Effector memory CD4-positive, alpha-beta T cell (primary cell): Measurements from ENCODE around the gene ERCC2.

Experiments
- DNase-seq, 3 donors: peaks; one replicate each; pipeline ENCODE4 v3.0.0-alpha.2; 2020
- H3K27ac ChIP-seq: 2 replicates; pipeline ENCODE4 v1.7.0; 2013; ENCODE audit warnings: mild to moderate bottlenecking, low read length, moderate library complexity; ENCODE audit not compliant: insufficient read depth, poor library complexity, severe bottlenecking
- H3K27me3 ChIP-seq: replicated peaks from 2 replicates; pipeline ENCODE4 v1.7.0; 2013; ENCODE audit warnings: mild to moderate bottlenecking, low read length; ENCODE audit not compliant: insufficient read depth, control insufficient read depth, poor library complexity, severe bottlenecking
- H3K36me3 ChIP-seq: 2 replicates; pipeline ENCODE4 v1.7.0; 2013; ENCODE audit warnings: mild to moderate bottlenecking, low read length, moderate library complexity; ENCODE audit not compliant: control insufficient read depth, insufficient read depth
- H3K4me1 ChIP-seq: 2 replicates; pipeline ENCODE4 v1.7.0; 2013; ENCODE audit warnings: low read length, mild to moderate bottlenecking; ENCODE audit not compliant: control insufficient read depth, insufficient read depth, poor library complexity, severe bottlenecking
- H3K4me3 ChIP-seq: 2 replicates; pipeline ENCODE4 v1.7.0; 2013; ENCODE audit warnings: low read length, low read depth, mild to moderate bottlenecking; ENCODE audit not compliant: insufficient read depth, poor library complexity, severe bottlenecking
- H3K9me3 ChIP-seq: 2 replicates; pipeline ENCODE4 v1.7.0; 2013; ENCODE audit warnings: mild to moderate bottlenecking, low read length, moderate library complexity; ENCODE audit not compliant: control insufficient read depth

The ERCC2 gene

GRCh38 chr19:45376045-45376724, 5.8 kb upstream of the ERCC2 start:
- Histone ChIP-seq H3K27me3 (no peaks in the 10 kb centered on the region), H3K4me1 (no peaks in the 10 kb centered on the region), H3K27ac (no peak overlapping the region), H3K4me3 (no peak overlapping the region), H3K9me3 (no peaks in the 10 kb centered on the region), H3K36me3 (no peaks in the 10 kb centered on the region)
- DNase-seq: no peak

DNA sequence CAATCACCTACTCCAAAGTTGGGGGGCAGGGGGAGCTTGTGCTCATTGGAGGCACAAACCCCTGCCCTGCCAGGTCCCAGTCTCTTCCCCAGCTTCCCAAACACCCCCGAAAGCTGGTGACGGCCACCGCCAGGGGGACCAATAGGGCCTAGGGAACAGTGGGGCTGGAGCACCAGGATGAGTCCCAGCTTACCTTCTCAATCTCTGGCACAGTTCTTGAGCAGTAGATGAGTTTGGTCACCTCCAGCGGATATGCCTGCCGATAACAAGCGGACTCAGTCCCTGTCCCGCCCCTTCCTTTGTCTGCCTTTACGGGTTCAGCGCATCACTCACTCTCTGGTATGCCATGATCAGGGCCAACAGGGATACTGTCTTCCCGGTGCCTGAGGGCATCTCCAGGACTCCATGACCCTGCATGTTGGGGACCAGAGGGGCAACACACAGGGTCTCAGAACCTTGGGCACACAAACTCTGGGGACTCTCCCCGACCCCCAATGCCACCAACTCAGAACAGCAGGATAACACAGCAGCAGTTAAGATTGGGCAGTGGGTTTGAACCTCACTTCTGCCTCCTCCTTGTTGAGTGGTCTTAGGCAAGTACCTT, 1.5 kb downstream of the ERCC2 start:
- no peaks in the 10 kb centered on the region for H3K27me3 ChIP-seq
- peaks cover 5% of the 10 kb centered on the region for H3K4me1 ChIP-seq
- peaks cover under 1% of the 10 kb centered on the region for H3K36me3 ChIP-seq
- no peak overlapping the region for H3K27ac ChIP-seq
- H3K9me3 ChIP-seq: no peaks in the 10 kb centered on the region
- no peak overlapping the region for H3K4me3 ChIP-seq
- DNase-seq: no peak

GRCh38 chr19:45368127-45368526, 2.2 kb downstream of the ERCC2 start:
- Histone ChIP-seq H3K27me3 (no peaks in the 10 kb centered on the region), H3K36me3 (peaks cover 3% of the 10 kb centered on the region), H3K9me3 (no peaks in the 10 kb centered on the region), H3K27ac (no peak overlapping the region), H3K4me1 (peaks cover 5% of the 10 kb centered on the region), H3K4me3 (no peak overlapping the region)
- DNase-seq: no peak

DNA sequence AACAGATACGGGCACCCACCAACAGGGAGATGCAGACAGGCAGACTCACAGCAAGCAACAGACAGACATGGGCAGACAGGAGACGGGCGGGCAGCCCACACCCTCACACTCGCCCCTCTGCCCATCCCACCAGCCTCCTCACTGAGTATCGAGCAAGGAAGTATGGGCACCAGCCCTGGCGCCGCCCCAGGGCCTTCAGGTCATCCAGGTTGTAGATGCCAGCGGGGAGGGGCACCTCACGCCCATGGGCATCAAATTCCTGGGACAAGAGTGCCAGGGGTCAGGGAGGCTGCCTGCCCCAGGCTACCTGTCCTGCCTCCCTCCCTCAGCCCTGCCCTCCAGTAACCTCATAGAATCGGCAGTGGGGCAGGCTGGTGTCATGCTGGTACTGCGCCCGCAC, 5.7 kb downstream of the ERCC2 start:
- H3K27ac ChIP-seq: no peak overlapping the region
- no peak for DNase-seq
- no peaks in the 10 kb centered on the region for H3K27me3 ChIP-seq
- peaks cover 7% of the 10 kb centered on the region for H3K36me3 ChIP-seq
- peaks cover under 1% of the 10 kb centered on the region for H3K4me1 ChIP-seq
- no peaks in the 10 kb centered on the region for H3K9me3 ChIP-seq
- H3K4me3 ChIP-seq: no peak overlapping the region

DNA sequence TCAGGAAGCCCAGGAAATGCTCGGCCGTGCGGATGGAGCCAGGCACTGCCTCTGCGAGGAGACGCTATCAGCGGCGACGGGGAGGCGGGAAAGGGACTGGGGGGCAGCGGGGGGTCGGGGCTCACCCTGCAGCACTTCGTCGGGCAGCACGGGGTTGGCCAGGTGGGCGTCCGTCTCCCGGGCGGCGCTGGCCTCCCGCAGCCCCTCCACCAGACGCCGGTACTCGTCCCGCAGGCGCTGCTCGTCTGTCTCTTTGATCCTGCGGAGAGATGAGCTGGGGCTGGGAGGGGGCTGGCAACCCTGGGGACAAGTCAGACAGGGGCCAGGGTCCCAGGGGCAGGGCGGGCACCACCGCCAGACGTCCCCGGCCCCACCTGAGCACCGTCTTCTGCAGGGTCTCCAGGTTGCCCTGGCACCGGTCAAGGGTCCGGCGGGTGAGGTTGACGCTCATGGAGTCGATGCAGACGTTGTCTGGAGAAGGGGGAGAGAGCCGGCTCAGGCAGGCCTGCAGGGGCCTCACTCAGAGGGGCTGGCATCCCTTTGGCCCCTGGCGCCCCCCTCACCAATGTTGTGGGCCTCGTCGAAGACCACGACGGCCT, 6.4 kb downstream of the ERCC2 start:
- H3K4me1 ChIP-seq: no peaks in the 10 kb centered on the region
- no peaks in the 10 kb centered on the region for H3K27me3 ChIP-seq
- DNase-seq: no peak
- peaks cover 8% of the 10 kb centered on the region for H3K36me3 ChIP-seq
- H3K27ac ChIP-seq: no peak overlapping the region
- H3K9me3 ChIP-seq: no peaks in the 10 kb centered on the region
- no peak overlapping the region for H3K4me3 ChIP-seq

DNA sequence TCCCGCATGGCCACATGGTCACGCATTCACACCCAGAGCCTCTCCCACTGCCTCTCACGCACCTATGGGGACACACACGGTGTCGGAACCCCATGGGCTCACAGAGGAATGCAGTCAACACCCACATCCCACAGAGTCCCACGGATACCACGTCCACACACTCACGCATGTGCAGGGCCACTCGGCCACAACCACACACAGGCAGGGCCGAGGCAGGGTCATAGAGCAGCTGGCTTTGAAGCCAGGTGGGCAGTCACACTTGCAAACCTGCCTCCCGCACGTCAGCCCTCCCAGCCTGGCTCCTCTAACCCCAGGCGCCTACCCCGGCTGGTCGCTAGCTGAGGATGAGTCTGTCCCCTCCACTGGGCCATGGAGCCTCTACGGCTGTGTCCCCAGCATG, 8.1 kb downstream of the ERCC2 start:
- Histone ChIP-seq H3K27me3 (no peaks in the 10 kb centered on the region), H3K27ac (no peak overlapping the region), H3K4me3 (no peak overlapping the region), H3K4me1 (no peaks in the 10 kb centered on the region), H3K9me3 (no peaks in the 10 kb centered on the region), H3K36me3 (peaks cover 11% of the 10 kb centered on the region)
- DNase-seq: no peak

GRCh38 chr19:45361608-45362007, 8.8 kb downstream of the ERCC2 start:
- H3K4me3 ChIP-seq: no peak overlapping the region
- H3K9me3 ChIP-seq: no peaks in the 10 kb centered on the region
- no peaks in the 10 kb centered on the region for H3K27me3 ChIP-seq
- H3K27ac ChIP-seq: no peak overlapping the region
- no peak for DNase-seq
- peaks cover 11% of the 10 kb centered on the region for H3K36me3 ChIP-seq
- no peaks in the 10 kb centered on the region for H3K4me1 ChIP-seq

DNA sequence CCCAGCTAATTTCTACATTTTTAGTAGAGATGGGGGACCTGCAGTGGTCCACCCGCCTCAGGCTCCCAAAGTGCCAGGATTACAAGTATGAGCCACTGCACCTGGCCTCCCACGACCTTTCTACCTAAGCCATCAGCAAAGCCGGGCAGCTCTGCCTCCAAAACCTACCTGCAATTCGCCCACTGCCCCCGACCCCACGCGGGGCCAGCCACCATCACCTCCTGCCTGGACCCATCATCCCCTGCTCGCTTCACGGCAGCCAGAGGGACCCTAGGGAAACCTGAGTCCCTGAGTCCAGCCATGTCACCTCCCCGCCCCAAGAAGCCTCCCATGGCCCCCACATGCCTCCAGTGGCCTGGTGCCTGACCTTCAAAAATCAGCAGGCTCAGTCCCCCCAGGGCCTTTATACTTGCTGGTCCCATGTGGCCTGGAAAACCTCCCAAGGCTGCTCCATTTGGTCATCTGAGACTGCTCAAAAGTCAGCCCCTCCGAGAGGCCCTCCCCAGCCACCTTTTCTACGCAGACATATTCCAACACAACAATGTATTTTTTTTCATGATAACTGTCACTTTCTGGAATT, 12.1 kb downstream of the ERCC2 start:
- no peak overlapping the region for H3K27ac ChIP-seq
- H3K27me3 ChIP-seq: no peaks in the 10 kb centered on the region
- H3K4me3 ChIP-seq: no peak overlapping the region
- H3K4me1 ChIP-seq: no peaks in the 10 kb centered on the region
- H3K9me3 ChIP-seq: no peaks in the 10 kb centered on the region
- no peak for DNase-seq
- H3K36me3 ChIP-seq: peaks cover 8% of the 10 kb centered on the region

- H3K36me3 ChIP-seq: peaks cover 8% of the 10 kb centered on the region
Measured at GRCh38 chr19:45357445-45357783, 13.0 kb downstream of the ERCC2 start.

DNA sequence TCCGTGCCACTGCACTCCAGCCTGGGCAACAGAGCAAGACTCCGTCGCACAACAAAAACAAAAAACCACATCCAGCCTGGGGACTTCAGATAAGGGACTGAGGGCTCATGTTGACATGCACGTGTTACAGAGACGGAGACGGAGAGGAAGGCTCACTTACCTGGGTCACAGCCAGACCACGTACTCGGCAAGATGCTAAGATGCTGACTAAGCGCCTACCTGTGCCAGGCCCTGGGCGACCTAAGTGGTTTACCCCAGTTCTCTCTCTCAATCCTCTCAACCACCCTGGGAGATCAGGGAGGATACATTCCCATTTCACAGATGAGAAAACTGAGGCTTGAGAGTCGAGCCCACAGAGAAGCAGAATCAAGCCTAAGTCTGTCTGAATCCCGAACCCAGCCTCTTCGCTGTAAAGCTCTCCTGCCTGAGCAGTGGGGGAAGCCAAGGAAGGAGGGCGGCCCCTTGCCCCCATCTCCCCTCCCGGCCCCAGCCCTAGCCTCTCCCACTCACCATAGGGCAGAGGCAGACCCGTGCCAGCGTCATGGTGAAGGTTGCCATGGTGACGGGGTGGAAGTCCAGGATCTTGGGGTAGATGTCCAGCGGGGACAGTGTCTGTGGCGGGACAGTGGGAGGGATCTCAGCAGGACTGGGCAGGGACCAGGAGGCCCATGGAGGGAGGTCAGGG, 13.5 kb downstream of the ERCC2 start:
- Histone ChIP-seq H3K9me3 (no peaks in the 10 kb centered on the region), H3K36me3 (peaks cover 12% of the 10 kb centered on the region), H3K4me3 (no peak overlapping the region), H3K27ac (no peak overlapping the region), H3K27me3 (no peaks in the 10 kb centered on the region), H3K4me1 (no peaks in the 10 kb centered on the region)
- DNase-seq: no peak

More at GRCh38 chr19:45357445-45357783, 13.0 kb downstream of the ERCC2 start:
- no peaks in the 10 kb centered on the region for H3K9me3 ChIP-seq
- no peak overlapping the region for H3K27ac ChIP-seq
- no peak overlapping the region for H3K4me3 ChIP-seq
- H3K4me1 ChIP-seq: no peaks in the 10 kb centered on the region
- H3K27me3 ChIP-seq: no peaks in the 10 kb centered on the region
- no peak for DNase-seq
